Keratinocyte (primary cell): ENCODE data around the gene SAMD4A.

Experiments
- CTCF ChIP-seq, 3 experiments: IDR thresholded peaks in 1 of 3; conservative IDR thresholded peaks in 1 of 3; optimal IDR thresholded peaks in 1 of 3; 2 replicates in 2 of 3; 3 replicates in 1 of 3; pipeline versions ENCODE3 to v1.5.1; 2011; ENCODE audit warnings: low read length in 3 of 3, mild to moderate bottlenecking in 3 of 3, moderate library complexity in 2 of 3, control low read depth in 1 of 3, inconsistent platforms in 1 of 3; ENCODE audit not compliant: insufficient read depth in 2 of 3; ENCODE audit errors: extremely low read depth in 1 of 3
- EZH2 ChIP-seq: IDR thresholded peaks from one replicate; pipeline ENCODE4 v1.6.1; 2012; ENCODE audit warnings: inconsistent platforms, mild to moderate bottlenecking, low read length, moderate library complexity

GRCh38 chr14:54815515-54815914 lies 248.6 kb downstream of the SAMD4A start:
- no peak for TF ChIP-seq CTCF (optimal IDR thresholded peaks at IDR 0.05 in 1 of 3, IDR thresholded peaks at IDR 0.05 in 1 of 3, conservative IDR thresholded peaks at IDR 0.05 in 1 of 3; ENCODE audit: extremely low read depth in 1 of 3, insufficient read depth in 2 of 3, low read length in 3 of 3)
- no peak for TF ChIP-seq EZH2
